HG03095 (cell line): Measurements from ENCODE around the gene SBNO1.
"Not testable (repeated sequence)": the region's sequence is repeated elsewhere in the genome, so short reads cannot be mapped to it uniquely, and the experiment has no call there.

ENCODE experiments used
- ATAC-seq: cut with Tn5 transposase; IDR thresholded peaks from one replicate; pipeline ENCODE4 v1.9.1; 2021; ENCODE audit warnings: moderate library complexity; ENCODE audit not compliant: unreplicated experiment

The SBNO1 gene

DNA sequence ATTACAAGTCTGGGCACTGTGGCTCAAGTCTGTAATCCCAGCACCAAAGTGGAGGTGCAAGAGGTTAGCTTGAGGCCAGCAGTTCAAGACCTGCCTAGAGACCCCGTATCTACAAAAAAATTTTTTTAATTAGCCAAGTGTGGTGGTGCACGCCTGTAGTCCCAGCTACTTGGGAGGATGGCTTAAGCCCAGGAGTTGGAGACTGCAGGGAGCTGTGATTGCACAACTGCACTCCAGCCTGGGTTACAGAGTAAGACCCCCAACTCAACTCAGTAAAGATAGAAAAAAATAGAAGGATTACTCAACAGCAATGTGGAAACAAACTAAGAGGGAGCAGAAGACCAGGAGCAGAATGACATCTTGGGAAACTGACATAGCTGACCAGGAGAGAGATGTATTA lies 13.3 kb downstream of the SBNO1 start:
- ATAC-seq: no peak

GRCh38 chr12:123346946-123347345 lies 17.7 kb downstream of the SBNO1 start:
- ATAC-seq: no peak

- no peak for ATAC-seq
Observed at GRCh38 chr12:123344086-123344485, 20.6 kb downstream of the SBNO1 start.

DNA sequence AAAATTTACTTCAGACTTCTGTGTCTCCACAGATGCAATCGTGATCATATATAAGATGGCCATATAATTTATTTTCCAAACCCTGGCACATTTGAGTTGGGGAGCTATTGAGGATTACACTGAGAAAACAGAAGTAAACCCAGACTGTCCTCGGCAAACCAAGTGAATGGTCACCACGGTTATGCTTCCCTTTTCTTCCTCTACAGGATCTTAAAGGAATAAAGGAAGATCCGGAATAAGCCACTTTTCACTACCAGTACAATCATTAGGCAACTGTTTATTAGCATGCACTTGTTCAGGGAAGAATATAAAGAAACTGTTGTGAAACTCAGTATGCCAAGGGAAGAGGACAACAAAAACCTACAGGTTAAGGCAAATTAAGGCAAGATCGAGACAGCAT lies 27.6 kb downstream of the SBNO1 start:
- ATAC-seq: no peak

- ATAC-seq: no peak
Observed at GRCh38 chr12:123336530-123336929, 28.1 kb downstream of the SBNO1 start.

GRCh38 chr12:123335490-123335889 lies 29.2 kb downstream of the SBNO1 start:
- ATAC-seq: no peak

GRCh38 chr12:123329799-123330198 lies 34.8 kb downstream of the SBNO1 start:
- no peak for ATAC-seq

DNA sequence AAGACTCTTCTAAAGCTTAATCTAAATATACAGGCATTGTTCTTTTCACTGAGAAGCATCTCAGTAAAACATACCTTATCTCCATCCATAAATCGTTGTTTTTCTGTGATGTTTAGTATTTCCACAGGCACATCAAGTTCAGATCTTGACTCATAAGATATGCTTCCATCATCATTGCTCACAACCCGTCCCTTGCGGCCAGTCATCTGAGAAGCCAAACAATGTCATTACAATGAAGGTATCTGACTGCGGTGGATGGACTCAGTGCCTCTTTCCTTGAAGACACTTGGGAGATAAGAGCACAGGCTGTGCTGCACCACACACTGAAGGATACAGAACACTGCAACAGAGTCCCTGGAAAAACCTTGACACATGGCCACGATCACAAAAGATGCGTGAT lies 44.8 kb downstream of the SBNO1 start:
- ATAC-seq: no peak

- no peak for ATAC-seq
Observed at GRCh38 chr12:123319273-123319672, 45.4 kb downstream of the SBNO1 start.

- ATAC-seq: not testable (repeated sequence)
Observed at GRCh38 chr12:123313046-123313445, 51.6 kb downstream of the SBNO1 start.

DNA sequence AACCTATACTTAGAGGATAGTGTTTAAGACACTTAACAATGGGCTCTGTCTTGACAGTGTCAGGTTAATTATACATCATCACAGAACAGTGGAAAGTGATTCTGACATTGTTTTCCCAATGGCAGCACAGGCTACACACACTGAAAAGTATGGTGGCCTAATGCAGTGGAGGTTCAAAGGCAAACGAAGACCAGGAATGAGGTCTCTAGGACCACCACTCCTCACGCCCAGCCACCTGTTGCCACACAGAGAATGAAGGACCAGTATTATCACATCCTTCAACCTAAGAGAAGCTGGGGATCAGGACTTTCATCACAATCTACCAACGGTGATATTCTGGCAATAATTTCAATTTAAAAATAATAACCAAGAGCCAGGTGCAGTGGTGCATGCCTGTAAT lies 58.4 kb downstream of the SBNO1 start:
- ATAC-seq: no peak

DNA sequence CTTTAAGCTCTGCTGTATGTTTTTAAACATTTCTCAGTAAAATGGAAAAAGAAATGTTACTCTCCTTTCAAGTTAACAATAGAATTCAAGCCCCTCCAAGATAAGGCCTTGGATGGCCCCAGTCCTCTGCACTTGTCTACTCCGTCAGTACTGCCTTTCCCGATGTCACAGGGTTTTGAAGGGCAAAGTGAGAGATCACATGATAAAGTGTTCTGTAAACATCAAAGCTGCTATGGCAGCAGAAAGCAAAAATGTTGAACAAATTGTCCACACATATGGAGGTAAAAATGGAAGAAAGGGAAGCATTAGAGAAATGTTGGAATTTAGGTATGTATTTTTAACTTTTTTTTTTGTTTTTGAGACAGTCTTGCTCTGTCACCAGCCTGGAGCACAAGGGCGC lies 59.5 kb downstream of the SBNO1 start:
- ATAC-seq: no peak

DNA sequence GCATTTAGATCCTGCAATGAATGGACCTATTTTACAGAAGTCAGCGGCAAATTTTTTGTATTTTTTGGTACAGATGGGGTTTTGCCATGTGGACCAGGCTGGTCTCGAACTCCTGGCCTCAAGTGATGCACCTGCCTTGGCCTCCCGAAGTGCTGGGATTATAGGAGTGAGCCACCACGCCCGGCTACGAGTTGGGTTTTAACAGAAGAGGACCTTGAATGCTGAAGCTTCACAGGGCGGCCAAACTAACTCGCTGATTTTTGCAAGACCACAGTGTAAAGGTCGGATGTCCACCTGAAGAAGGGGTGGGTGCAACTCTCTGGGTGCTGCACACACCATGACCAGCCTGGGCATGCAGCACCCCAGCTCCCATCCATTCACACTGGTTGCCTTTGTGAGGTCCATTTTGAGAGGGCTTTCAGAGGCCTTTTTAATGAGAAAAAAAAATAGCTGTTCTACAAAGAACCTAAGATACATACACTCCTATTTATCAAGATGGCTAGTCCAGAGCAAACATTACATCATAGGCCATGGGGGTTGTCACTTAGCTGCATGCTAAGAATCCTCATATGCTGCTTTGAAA lies 71.4 kb downstream of the SBNO1 start:
- ATAC-seq: no peak

DNA sequence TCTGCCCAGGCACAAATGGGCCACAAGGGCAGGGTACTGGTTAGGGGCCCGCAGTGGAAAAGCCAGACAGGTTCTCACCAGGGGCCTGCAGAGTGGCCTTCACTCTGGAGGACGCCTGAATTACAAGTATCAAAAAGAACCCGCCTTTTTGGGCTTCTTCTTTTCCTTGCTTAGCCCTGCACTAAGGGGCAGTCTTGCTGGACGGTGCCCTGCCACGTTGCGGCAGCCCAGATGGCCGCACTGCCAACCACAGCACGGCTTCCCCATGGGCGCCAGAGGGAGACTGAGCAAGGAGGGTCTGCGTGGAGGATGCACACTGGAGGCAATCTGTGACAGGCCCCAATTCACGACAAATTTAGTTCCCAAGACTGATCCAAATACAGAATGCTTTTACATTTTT lies 74.7 kb downstream of the SBNO1 start:
- no peak for ATAC-seq

DNA sequence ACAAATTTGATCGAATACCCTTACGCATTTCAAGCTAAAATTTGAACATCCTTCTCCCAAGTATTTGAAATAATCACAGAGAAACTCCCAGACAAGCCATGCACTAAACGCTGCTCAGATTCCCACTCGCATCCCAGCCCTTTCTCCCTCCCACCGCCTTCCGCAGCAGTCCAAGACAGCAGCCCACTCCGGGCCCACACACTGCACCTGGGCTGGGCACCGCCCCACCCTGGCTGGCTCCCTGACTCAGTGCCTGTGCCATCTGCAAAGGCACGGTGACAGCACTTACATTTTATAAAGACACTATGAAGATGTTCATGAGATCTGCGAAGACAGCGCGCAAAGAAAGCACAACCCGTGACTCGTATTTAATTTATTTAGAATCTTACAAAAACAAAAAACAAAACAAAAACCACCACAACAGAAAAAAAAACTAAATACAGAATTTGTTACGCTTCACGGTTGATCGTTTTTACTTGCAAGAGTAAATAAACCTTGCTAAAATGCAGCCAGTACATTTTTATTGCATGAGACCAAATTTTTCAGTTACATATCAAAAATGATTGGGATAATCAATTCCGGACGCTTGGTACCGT lies 75.8 kb downstream of the SBNO1 start:
- no peak for ATAC-seq

GRCh38 chr12:123286652-123287373 lies 77.8 kb downstream of the SBNO1 start:
- no peak for ATAC-seq

DNA sequence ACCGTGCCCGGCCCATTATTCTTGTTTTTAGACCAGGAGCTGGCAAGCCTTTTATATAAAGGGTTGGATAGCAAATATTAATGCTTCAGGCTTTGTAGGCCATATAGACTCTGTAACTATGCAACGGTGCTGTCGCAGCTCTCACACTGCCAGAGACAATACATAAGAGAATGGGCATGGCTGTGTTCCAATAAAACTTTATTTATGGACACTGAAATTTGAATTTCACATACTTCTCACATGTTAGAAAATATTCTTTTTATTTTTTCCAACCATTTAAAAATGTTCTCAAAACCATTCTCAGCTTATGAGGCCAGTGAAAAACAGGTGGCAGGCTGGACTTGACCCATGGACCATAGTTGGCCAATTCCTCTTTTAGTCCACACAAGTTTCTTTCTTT lies 80.0 kb downstream of the SBNO1 start:
- no peak for ATAC-seq

DNA sequence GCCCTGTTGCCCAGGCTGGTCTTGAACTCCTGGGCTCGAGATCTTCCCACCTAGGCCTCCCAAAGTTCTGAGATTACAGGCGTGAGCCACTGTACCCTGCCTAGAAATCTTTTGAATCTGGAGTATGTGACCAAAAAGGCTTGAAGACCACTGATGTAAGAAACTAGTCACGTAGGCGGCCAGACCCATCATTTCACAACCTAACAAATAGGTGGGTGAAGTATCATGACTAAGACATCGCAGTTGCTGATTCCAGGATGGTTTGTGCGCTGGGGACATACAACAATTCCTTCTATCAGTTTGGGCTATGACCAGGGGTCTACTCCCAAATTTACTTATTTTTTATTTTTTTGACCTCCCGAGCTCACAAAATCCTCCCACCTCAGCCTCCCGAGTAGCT lies 81.2 kb downstream of the SBNO1 start:
- no peak for ATAC-seq

- no peak for ATAC-seq
Observed at GRCh38 chr12:123282111-123282510, 82.5 kb downstream of the SBNO1 start.

DNA sequence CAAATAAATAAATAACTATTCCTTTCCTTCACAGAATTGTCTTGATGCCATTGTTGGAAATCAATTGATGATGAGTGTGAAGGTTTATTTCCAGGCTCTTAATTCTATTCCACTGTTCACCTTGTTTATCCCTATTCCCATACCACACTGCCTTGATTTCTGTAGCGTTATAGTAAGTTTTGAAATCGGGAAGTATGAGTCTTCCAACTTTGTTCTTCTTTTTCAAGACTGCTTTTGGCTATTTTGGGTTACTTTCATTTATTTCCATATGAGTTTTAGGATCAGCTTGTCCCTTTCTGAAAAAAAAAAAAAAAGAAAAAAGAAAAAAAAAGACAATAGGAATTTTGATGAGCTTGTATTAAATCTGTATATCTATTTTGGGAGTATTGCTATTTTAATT lies 83.7 kb downstream of the SBNO1 start:
- no peak for ATAC-seq

DNA sequence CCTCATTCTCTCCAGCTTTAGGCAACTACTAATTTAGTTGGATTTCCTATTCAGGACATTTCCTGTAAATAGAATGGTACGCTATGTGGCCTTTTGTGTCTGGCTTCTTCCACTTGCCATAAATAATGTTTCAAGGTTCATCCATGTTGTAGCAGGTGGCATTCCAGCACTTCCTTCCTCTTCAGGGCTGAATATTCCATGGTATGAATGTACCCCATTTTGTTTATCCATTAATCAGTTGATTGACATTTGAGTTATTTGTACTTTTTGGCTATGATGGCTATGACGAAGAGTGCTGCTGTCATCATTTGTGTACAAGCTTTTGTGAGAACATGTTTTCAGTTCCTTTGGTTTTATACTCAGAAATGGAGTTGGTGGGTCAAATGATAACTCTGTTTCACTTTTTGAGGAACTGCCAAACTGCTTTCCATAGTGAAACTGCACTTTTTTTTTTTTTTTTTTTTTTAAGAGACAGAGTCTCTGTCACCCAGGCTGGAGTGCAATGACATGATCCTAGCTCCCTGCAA lies 86.5 kb downstream of the SBNO1 start:
- peak; percentile 85 for ATAC-seq

DNA sequence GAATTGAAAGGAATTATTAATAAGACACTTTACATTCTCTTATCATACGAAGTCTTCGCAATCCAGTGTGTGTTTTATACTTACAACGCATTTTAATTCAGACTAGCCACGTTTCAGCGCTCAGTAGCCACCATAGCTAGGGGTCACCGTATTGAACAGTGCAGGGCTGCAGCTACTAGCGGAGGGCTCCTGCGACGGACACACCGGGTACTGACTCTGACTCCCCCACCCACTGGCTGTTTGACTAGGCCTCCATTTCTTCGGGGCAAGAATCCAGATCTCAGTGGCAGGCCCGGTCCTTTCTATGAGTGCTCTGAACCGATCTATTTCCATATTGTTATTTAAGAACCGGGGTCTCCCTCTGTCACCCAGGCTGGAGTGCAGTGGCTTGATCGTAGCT lies 91.5 kb downstream of the SBNO1 start:
- no peak for ATAC-seq
